GM12878 (cell line): Measurements from ENCODE around the gene PLS1. TPM values are rescaled to one million over a fixed set of nuclear protein-coding genes. Genes with fewer than 3 reads are reported as not detected.

ENCODE experiments used
- ATAC-seq: fragments of 200-7000 bp; cut with Tn5 transposase; 3 replicates; pipeline ENCODE4 v1.9.1; 2020; ENCODE audit warnings: mild to moderate bottlenecking, moderate library complexity
- BruUV-seq: library from RNA; stranded (reverse); fragments of 400-500 nt; replicated peaks from 2 replicates; lab custom pipeline; 2021; lab: Mats Ljungman, UMichigan
- CTCF ChIA-PET: fragments of 300-600 bp; sonication (Branson Sonifier 250); formaldehyde crosslinking; extraction: SDS; loops from one replicate; lab custom pipeline; 2021; ENCODE audit warnings: inconsistent platforms; lab: Yijun Ruan, JAX
- POLR2A ChIA-PET: fragments of 350-600 bp; formaldehyde crosslinking; extraction: SDS; loops from one replicate; lab custom pipeline; 2021; ENCODE audit warnings: inconsistent platforms; lab: Charles Lee
- RAD21 ChIA-PET: fragments of 300-600 bp; sonication (Branson Sonifier 250); formaldehyde crosslinking; loops from one replicate; lab custom pipeline; 2023; ENCODE audit warnings: antibody characterized with exemption; ENCODE audit not compliant: unreplicated experiment; lab: Charles Lee
- SMC1A ChIA-PET: fragments of 300-600 bp; sonication (Branson Sonifier 250); formaldehyde crosslinking; loops from one replicate; lab custom pipeline; 2023; ENCODE audit not compliant: unreplicated experiment, uncharacterized antibody; lab: Charles Lee
- DNase-seq: peaks from one replicate; pipeline ENCODE4 v3.0.0-alpha.2; 2011; ENCODE audit warnings: low read depth, low spot score
- FAIRE-seq: peaks from 3 replicates; lab custom pipeline; 2011; peaks lifted over from hg19 to GRCh38; lab: Jason Lieb, UNC
- H2AFZ ChIP-seq: 2 replicates; pipeline ENCODE4 v1.6.0; 2011; ENCODE audit warnings: low read depth, low read length, control low read depth; ENCODE audit not compliant: control insufficient read depth
- H3K27ac ChIP-seq: 2 replicates; pipeline ENCODE4 v1.5.1; 2011; ENCODE audit warnings: control low read depth; ENCODE audit not compliant: control insufficient read depth, insufficient read depth
- H3K27me3 ChIP-seq, 2 experiments: replicated peaks in 1 of 2; 2 replicates each; pipeline versions ENCODE4 v1.6.0 to v1.6.1; 2011; ENCODE audit warnings: low read length in 1 of 2; ENCODE audit not compliant: control insufficient read depth in 2 of 2, insufficient read depth in 2 of 2
- H3K36me3 ChIP-seq, 2 experiments: 2 replicates each; pipeline ENCODE4 v1.5.1; 2011; ENCODE audit warnings: low read length in 1 of 2; ENCODE audit not compliant: control insufficient read depth in 2 of 2, insufficient read depth in 2 of 2
- H3K4me1 ChIP-seq: 2 replicates; pipeline ENCODE4 v1.6.1; 2011; ENCODE audit warnings: mild to moderate bottlenecking, low read length, moderate library complexity, mixed read lengths; ENCODE audit not compliant: control insufficient read depth, insufficient read depth
- H3K4me2 ChIP-seq: 2 replicates; pipeline ENCODE4 v1.6.0; 2011; ENCODE audit warnings: control low read depth; ENCODE audit not compliant: control insufficient read depth, insufficient read depth
- H3K4me3 ChIP-seq: fragments of 200-600 bp; sonication (generic); 2 replicates; pipeline ENCODE4 v1.5.1; 2016
- H3K79me2 ChIP-seq: 2 replicates; pipeline ENCODE4 v1.6.0; 2011; ENCODE audit warnings: low read length; ENCODE audit not compliant: control insufficient read depth, insufficient read depth
- H3K9ac ChIP-seq: 2 replicates; pipeline ENCODE4 v1.8.0; 2011; ENCODE audit warnings: low read length, control low read depth, mixed read lengths; ENCODE audit not compliant: control insufficient read depth, insufficient read depth
- H3K9me3 ChIP-seq: replicated peaks from 3 replicates; pipeline ENCODE4 v1.5.1; 2011; ENCODE audit warnings: mild to moderate bottlenecking, low read length; ENCODE audit not compliant: control insufficient read depth, insufficient read depth
- H4K20me1 ChIP-seq: 2 replicates; pipeline ENCODE4 v1.6.0; 2011; ENCODE audit not compliant: control insufficient read depth, insufficient read depth
- NFXL1 ChIP-seq: fragments of 450-650 bp; IDR thresholded peaks from 2 replicates; pipeline ENCODE4 v1.6.1; 2017; ENCODE audit warnings: antibody characterized with exemption, mild to moderate bottlenecking, borderline replicate concordance
- SMC3 ChIP-seq: IDR thresholded peaks from 2 replicates; pipeline ENCODE4 v1.6.1; 2011; ENCODE audit warnings: low read length, improper control_type of control experiment, borderline replicate concordance
- WGBS: methylation state at CpG from one replicate; pipeline ENCODE4 v1.1.6; 2016; ENCODE audit warnings: low lambda C conversion rate; ENCODE audit not compliant: insufficient replicate concordance, insufficient coverage; ENCODE audit errors: missing lambda C conversion rate; 5-methylcytosine and 5-hydroxymethylcytosine counted together
- in situ Hi-C: fragments of 300-500 bp; cut with MboI; formaldehyde crosslinking; loops from 9 replicates; pipeline ENCODE4 v1.14.3; 2018; ENCODE audit warnings: mixed read lengths
- intact Hi-C: fragments of 100-400 bp; cut with micrococcal nuclease; formaldehyde crosslinking; loops from one replicate; pipeline ENCODE4 v1.14.2; 2022; ENCODE audit not compliant: unreplicated experiment
- polyA plus RNA-seq, 11 experiments: library from polyadenylated mRNA; depleted of rRNA in 4 of 11; unstranded in 6 of 11; stranded (reverse) in 5 of 11; fragments of >200 nt; fragmentation: Nextera tagmentation in 4 of 11; fragmentation: Illumina TruSeq in 1 of 11; extraction: Ambion mirVana in 4 of 11; extraction: Trizol in 1 of 11; gene quantifications; 1 replicate in 1 of 11; 2 replicates in 10 of 11; pipeline versions ENCODE4 v1.2.1 to v1.2.3, GENCODE V29; 2011 to 2016; ENCODE audit warnings: inconsistent platforms in 2 of 11, missing spikeins in 2 of 11, low read depth in 1 of 11
- total RNA-seq, 4 experiments: library from RNA; depleted of rRNA in 3 of 4; stranded (reverse); fragments of >200 nt in 3 of 4; fragmentation: Illumina TruSeq in 1 of 4; extraction: Trizol in 1 of 4; gene quantifications; 2 replicates each; pipeline versions ENCODE4 v1.2.1 to v1.2.3, GENCODE V29; 2013 to 2021
- TF ChIP-seq, protein P1 (sequence below): fragments of 450-650 bp; IDR thresholded peaks from 2 replicates; pipeline ENCODE4 v1.6.1; 2017; ENCODE audit warnings: low read depth, mild to moderate bottlenecking, moderate library complexity
- TF ChIP-seq, protein P2 (sequence below): IDR thresholded peaks from 2 replicates; pipeline ENCODE4 v1.6.1; 2012; ENCODE audit warnings: low read depth, low read length, improper control_type of control experiment

PLS1 gene
- total and polyA plus RNA-seq, 10 of the 15 experiments (the other 5 are each of a cell fraction or from before 2014, with no cell fraction given) = 0.59 to 11.7 (median 1.7) TPM

- Histone ChIP-seq H4K20me1 (no peaks in the 10 kb centered on the region), H2AFZ (no peak overlapping the region), H3K27me3 (no peaks in the 10 kb centered on the region), H3K9ac (no peak overlapping the region), H3K4me1 (no peaks in the 10 kb centered on the region), H3K9me3 (no peaks in the 10 kb centered on the region), H3K79me2 (no peaks in the 10 kb centered on the region), H3K36me3 (no peaks in the 10 kb centered on the region), H3K27ac (no peak overlapping the region), H3K4me2 (no peak overlapping the region), H3K4me3 (no peak overlapping the region)
- intact Hi-C loops = no loop called here
- ATAC-seq (no peak), DNase-seq (no peak), FAIRE-seq (no peak)
- WGBS = 20% methylated on average over 2 of the region's 2 CpGs
- ChIA-PET POLR2A (no interaction called here), RAD21 (interaction anchor here (0.5 kb wide), 1 partner anchor 80 kb away, joined by 4 read pairs; no protein-coding TSS in a partner anchor), SMC1A (no interaction called here), CTCF (interaction anchor here (0.7 kb wide), 1 partner anchor 10 kb away, joined by 4 read pairs; no protein-coding TSS in a partner anchor)
- no TSS peak for BruUV-seq
- TF ChIP-seq, protein P1, sequence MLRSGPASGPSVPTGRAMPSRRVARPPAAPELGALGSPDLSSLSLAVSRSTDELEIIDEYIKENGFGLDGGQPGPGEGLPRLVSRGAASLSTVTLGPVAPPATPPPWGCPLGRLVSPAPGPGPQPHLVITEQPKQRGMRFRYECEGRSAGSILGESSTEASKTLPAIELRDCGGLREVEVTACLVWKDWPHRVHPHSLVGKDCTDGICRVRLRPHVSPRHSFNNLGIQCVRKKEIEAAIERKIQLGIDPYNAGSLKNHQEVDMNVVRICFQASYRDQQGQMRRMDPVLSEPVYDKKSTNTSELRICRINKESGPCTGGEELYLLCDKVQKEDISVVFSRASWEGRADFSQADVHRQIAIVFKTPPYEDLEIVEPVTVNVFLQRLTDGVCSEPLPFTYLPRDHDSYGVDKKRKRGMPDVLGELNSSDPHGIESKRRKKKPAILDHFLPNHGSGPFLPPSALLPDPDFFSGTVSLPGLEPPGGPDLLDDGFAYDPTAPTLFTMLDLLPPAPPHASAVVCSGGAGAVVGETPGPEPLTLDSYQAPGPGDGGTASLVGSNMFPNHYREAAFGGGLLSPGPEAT = no peak
- TF ChIP-seq, protein P2, sequence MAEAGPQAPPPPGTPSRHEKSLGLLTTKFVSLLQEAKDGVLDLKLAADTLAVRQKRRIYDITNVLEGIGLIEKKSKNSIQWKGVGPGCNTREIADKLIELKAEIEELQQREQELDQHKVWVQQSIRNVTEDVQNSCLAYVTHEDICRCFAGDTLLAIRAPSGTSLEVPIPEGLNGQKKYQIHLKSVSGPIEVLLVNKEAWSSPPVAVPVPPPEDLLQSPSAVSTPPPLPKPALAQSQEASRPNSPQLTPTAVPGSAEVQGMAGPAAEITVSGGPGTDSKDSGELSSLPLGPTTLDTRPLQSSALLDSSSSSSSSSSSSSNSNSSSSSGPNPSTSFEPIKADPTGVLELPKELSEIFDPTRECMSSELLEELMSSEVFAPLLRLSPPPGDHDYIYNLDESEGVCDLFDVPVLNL = no peak
- TF ChIP-seq NFXL1 (no peak), SMC3 (no peak)
- in situ Hi-C loops = no loop called here
Measured at GRCh38 chr3:142645236-142645793, 49.1 kb downstream of the PLS1 start.
